NCI-H1417 treated with DMSO at 0.1 percent for 48 hours (cell line): Measurements from ENCODE around the gene TAF5L.
"Not testable (repeated sequence)": the region's sequence is repeated elsewhere in the genome, so short reads cannot be mapped to it uniquely, and the experiment has no call there.

Source experiments
- DNase-seq: peaks from one replicate; lab custom pipeline; 2025; lab: John Stamatoyannopoulos, UW

TAF5L gene

GRCh38 chr1:229567109-229567868 lies 58.6 kb downstream of the TAF5L start:
- no peak for DNase-seq

GRCh38 chr1:229563701-229564100 lies 62.2 kb downstream of the TAF5L start:
- DNase-seq: no peak

GRCh38 chr1:229563241-229563640 lies 62.7 kb downstream of the TAF5L start:
- DNase-seq: no peak

GRCh38 chr1:229562686-229563085 lies 63.2 kb downstream of the TAF5L start:
- no peak for DNase-seq

GRCh38 chr1:229561141-229561540 lies 64.8 kb downstream of the TAF5L start:
- DNase-seq: no peak

- not testable (repeated sequence) for DNase-seq
Measured at GRCh38 chr1:229560124-229560523, 65.8 kb downstream of the TAF5L start.

GRCh38 chr1:229559336-229559801 lies 66.6 kb downstream of the TAF5L start:
- DNase-seq: not testable (repeated sequence)

GRCh38 chr1:229558460-229559335 lies 67.2 kb downstream of the TAF5L start, which contains the start of gene ABCB10:
TSS of gene ABCB10 (minus strand) at chr1:229558707. CDS start at chr1:229558652, 55 bp downstream.
- peak; percentile 76 for DNase-seq

- no peak for DNase-seq
Measured at GRCh38 chr1:229557913-229558414, 68.0 kb downstream of the TAF5L start.

- DNase-seq: no peak
Measured at GRCh38 chr1:229557200-229557850, 68.6 kb downstream of the TAF5L start.

- DNase-seq: no peak
Measured at GRCh38 chr1:229554886-229555621, 70.9 kb downstream of the TAF5L start.

GRCh38 chr1:229553621-229554130 lies 72.2 kb downstream of the TAF5L start:
- no peak for DNase-seq

- DNase-seq: no peak
Measured at GRCh38 chr1:229552732-229553131, 73.2 kb downstream of the TAF5L start.

GRCh38 chr1:229550812-229551567 lies 74.9 kb downstream of the TAF5L start:
- DNase-seq: no peak

GRCh38 chr1:229547542-229547941 lies 78.4 kb downstream of the TAF5L start:
- DNase-seq: no peak

GRCh38 chr1:229544587-229544986 lies 81.3 kb downstream of the TAF5L start:
- DNase-seq: no peak
